CD14-positive monocyte (primary cell): ENCODE data around the gene MAPK7. TPM values are rescaled to one million over a fixed set of nuclear protein-coding genes. Genes with fewer than 3 reads are reported as not detected.

Experiments
- DNase-seq, 3 donors: peaks; one replicate each; pipeline ENCODE4 v3.0.0-alpha.2; 2011 to 2022
- H2AFZ ChIP-seq: 2 replicates; pipeline ENCODE4 v1.6.0; 2012; ENCODE audit warnings: mild to moderate bottlenecking, low read depth, low read length, inconsistent platforms; ENCODE audit not compliant: insufficient read depth, poor library complexity, severe bottlenecking
- H3K27ac ChIP-seq, 2 donors: 1 replicate in 1 of 2; 2 replicates in 1 of 2; pipeline ENCODE4 v1.5.1; 2012 to 2013; ENCODE audit warnings: low read length in 2 of 2, control low read depth in 1 of 2, inconsistent platforms in 1 of 2, low read depth in 1 of 2, mild to moderate bottlenecking in 1 of 2
- H3K27me3 ChIP-seq, 2 donors: one replicate each; pipeline versions ENCODE4 v1.6.0 to v1.6.1; 2011 to 2013; ENCODE audit warnings: low read length in 2 of 2; ENCODE audit not compliant: control insufficient read depth in 2 of 2, insufficient read depth in 2 of 2
- H3K36me3 ChIP-seq, 2 donors: replicated peaks in 1 of 2; 1 replicate in 1 of 2; 2 replicates in 1 of 2; pipeline versions ENCODE4 v1.5.1 to v1.6.1; 2012 to 2013; ENCODE audit warnings: low read length in 2 of 2, control low read depth in 1 of 2, inconsistent platforms in 1 of 2, mild to moderate bottlenecking in 1 of 2; ENCODE audit not compliant: insufficient read depth in 2 of 2, control insufficient read depth in 1 of 2
- H3K4me1 ChIP-seq, 2 donors: 1 replicate in 1 of 2; 2 replicates in 1 of 2; pipeline versions ENCODE4 v1.5.1 to v1.6.1; 2012 to 2013; ENCODE audit warnings: low read length in 2 of 2, control low read depth in 1 of 2, inconsistent platforms in 1 of 2, mild to moderate bottlenecking in 1 of 2, moderate library complexity in 1 of 2; ENCODE audit not compliant: insufficient read depth in 2 of 2, control insufficient read depth in 1 of 2
- H3K4me2 ChIP-seq: replicated peaks from 2 replicates; pipeline ENCODE3; 2012; ENCODE audit warnings: low read length, moderate library complexity, mild to moderate bottlenecking; ENCODE audit not compliant: poor library complexity, severe bottlenecking; ENCODE audit errors: extremely low read depth
- H3K4me3 ChIP-seq, 3 experiments: fragments of 200-600 bp in 1 of 3; sonication (generic) in 1 of 3; replicated peaks in 1 of 3; 1 replicate in 2 of 3; 2 replicates in 1 of 3; pipeline ENCODE4 v1.5.1; 2011 to 2013; ENCODE audit warnings: low read length in 3 of 3, mild to moderate bottlenecking in 3 of 3, control low read depth in 2 of 3, low read depth in 2 of 3, inconsistent platforms in 1 of 3, moderate library complexity in 1 of 3
- H3K79me2 ChIP-seq: 2 replicates; pipeline ENCODE4 v1.6.0; 2012; ENCODE audit warnings: mild to moderate bottlenecking, control low read depth, inconsistent platforms, low read length, moderate library complexity; ENCODE audit not compliant: insufficient read depth
- H3K9ac ChIP-seq: 2 replicates; pipeline ENCODE4 v1.6.0; 2017; ENCODE audit warnings: low read length, mild to moderate bottlenecking; ENCODE audit not compliant: insufficient read depth, poor library complexity, severe bottlenecking
- H3K9me3 ChIP-seq, 2 donors: replicated peaks in 1 of 2; 1 replicate in 1 of 2; 2 replicates in 1 of 2; pipeline versions ENCODE4 v1.5.1 to v1.6.1; 2012 to 2013; ENCODE audit warnings: low read length in 2 of 2, control low read depth in 1 of 2; ENCODE audit not compliant: control insufficient read depth in 1 of 2, insufficient read depth in 1 of 2
- H4K20me1 ChIP-seq: 2 replicates; pipeline ENCODE4 v1.6.0; 2012; ENCODE audit warnings: mild to moderate bottlenecking, low read length, control low read depth, moderate library complexity; ENCODE audit not compliant: insufficient read depth
- H3K27ac Mint-ChIP-seq, 7 donors: one replicate each; pipeline ENCODE4 v1.8.0; 2020; ENCODE audit warnings: mild to moderate bottlenecking in 7 of 7, mixed read lengths in 7 of 7, moderate library complexity in 6 of 7, inconsistent platforms in 2 of 7
- H3K27me3 Mint-ChIP-seq, 3 donors: one replicate each; pipeline ENCODE4 v1.8.0; 2021 to 2022; ENCODE audit warnings: low read depth in 3 of 3, mild to moderate bottlenecking in 3 of 3, mixed read lengths in 3 of 3, moderate library complexity in 3 of 3, inconsistent platforms in 1 of 3
- H3K36me3 Mint-ChIP-seq, 2 donors: one replicate each; pipeline ENCODE4 v1.8.0; 2020; ENCODE audit warnings: mixed read lengths in 2 of 2, inconsistent platforms in 1 of 2, mild to moderate bottlenecking in 1 of 2
- H3K4me1 Mint-ChIP-seq: one replicate; pipeline ENCODE4 v1.8.0; 2020; ENCODE audit warnings: mild to moderate bottlenecking, mixed read lengths
- H3K4me3 Mint-ChIP-seq, 2 donors: one replicate each; pipeline ENCODE4 v1.8.0; 2020; ENCODE audit warnings: mild to moderate bottlenecking in 2 of 2, mixed read lengths in 2 of 2, moderate library complexity in 1 of 2
- H3K9me3 Mint-ChIP-seq, 7 donors: one replicate each; pipeline ENCODE4 v1.8.0; 2020 to 2022; ENCODE audit warnings: mixed read lengths in 7 of 7, mild to moderate bottlenecking in 6 of 7, moderate library complexity in 6 of 7, inconsistent platforms in 2 of 7
- CTCF ChIP-seq: fragments of 200-600 bp; IDR thresholded peaks from one replicate; pipeline ENCODE4 v1.8.0; 2022; ENCODE audit warnings: antibody characterized with exemption, mild to moderate bottlenecking
- WGBS: methylation state at CpG from one replicate; pipeline ENCODE4 v1.1.5; 2013; ENCODE audit warnings: missing lambda C conversion rate; ENCODE audit not compliant: insufficient coverage; 5-methylcytosine and 5-hydroxymethylcytosine counted together
- intact Hi-C, 2 donors: fragments of 100-400 bp; cut with micrococcal nuclease; formaldehyde crosslinking; loops; one replicate each; pipeline versions ENCODE4 v1.15.0 to v1.15.1; 2023
- polyA plus RNA-seq, 3 donors: library from polyadenylated mRNA; depleted of rRNA in 1 of 3; unstranded in 2 of 3; stranded (reverse) in 1 of 3; fragments of 300-500 nt in 2 of 3; fragments of >200 nt in 1 of 3; fragmentation: Illumina TruSeq in 2 of 3; gene quantifications; 1 replicate in 2 of 3; 2 replicates in 1 of 3; pipeline ENCODE4 v1.2.3, GENCODE V29; 2012 to 2021

MAPK7 gene
- polyA plus RNA-seq, 3 donors, result 9.3 to 130 (median 10.0) TPM

GRCh38 chr17:19397556-19398041 lies 19.3 kb downstream of the MAPK7 start:
- Histone ChIP-seq H3K36me3 (no peaks in the 10 kb centered on the region), H2AFZ (peak overlapping the region; percentile 27), H3K9ac (peak overlapping the region; percentile 53), H3K27ac (peak overlapping the region; percentile 93 to 94), H3K4me1 (peaks cover 36 to 37% of the 10 kb centered on the region in 2 donors), H3K4me2 (no peak overlapping the region), H3K27me3 (no peaks in the 10 kb centered on the region), H3K4me3 (no peak overlapping the region), H3K9me3 (no peaks in the 10 kb centered on the region), H4K20me1 (no peaks in the 10 kb centered on the region), H3K79me2 (no peaks in the 10 kb centered on the region)
- intact Hi-C loops, result loop anchor here in 1 of 2 donors (1.0 to 2.0 kb wide), 2 partner anchors 11 to 19 kb away; partner anchors contain the start of gene MAPK7
- H3K4me1 Mint-ChIP-seq, result peaks cover 36% of the 10 kb centered on the region
- no peak for DNase-seq
- H3K9me3 Mint-ChIP-seq, result peaks cover 0 to 2% (median 0%) of the 10 kb centered on the region in 7 donors
- H3K36me3 Mint-ChIP-seq, result peaks cover 0 to 6% of the 10 kb centered on the region in 2 donors
- H3K27me3 Mint-ChIP-seq, result peaks cover 0 to 7% (median 3%) of the 10 kb centered on the region in 3 donors
- H3K4me3 Mint-ChIP-seq, result no peak overlapping the region
- TF ChIP-seq CTCF, result no peak
- 90% methylated on average over 2 of the region's 6 CpGs for WGBS
- peak overlapping the region; percentile 90 to 99 (median 97) for H3K27ac Mint-ChIP-seq

GRCh38 chr17:19398301-19399181 lies 20.2 kb downstream of the MAPK7 start:
- intact Hi-C loops, result loop anchor here in 1 of 2 donors (1.0 to 2.0 kb wide), 2 partner anchors 12 to 20 kb away; partner anchors contain the start of gene MAPK7

More at GRCh38 chr17:19398301-19399181, 20.2 kb downstream of the MAPK7 start:
- H3K27ac Mint-ChIP-seq, result peak overlapping the region; percentile 90 to 99 (median 97)
- Histone ChIP-seq H3K27me3 (no peaks in the 10 kb centered on the region), H3K4me3 (peak overlapping the region in 1 of 3 experiments; percentile 16), H3K27ac (peak overlapping the region; percentile 93 to 94), H3K4me2 (peak overlapping the region; percentile 24), H2AFZ (peak overlapping the region; percentile 42), H3K36me3 (no peaks in the 10 kb centered on the region), H3K9ac (peak overlapping the region; percentile 53), H3K79me2 (no peaks in the 10 kb centered on the region), H3K4me1 (peaks cover 36 to 37% of the 10 kb centered on the region in 2 donors), H3K9me3 (no peaks in the 10 kb centered on the region), H4K20me1 (no peaks in the 10 kb centered on the region)
- H3K36me3 Mint-ChIP-seq, result peaks cover 0 to 6% of the 10 kb centered on the region in 2 donors
- peak overlapping the region; percentile 9 to 55 for H3K4me3 Mint-ChIP-seq
- DNase-seq, result peak; percentile 87 to 91 (median 90)
- H3K4me1 Mint-ChIP-seq, result peaks cover 36% of the 10 kb centered on the region
- WGBS, result no CpG with 5 or more reads among the region's 2 CpGs
- H3K9me3 Mint-ChIP-seq, result peaks cover 0 to 2% (median 0%) of the 10 kb centered on the region in 7 donors
- peaks cover 0 to 5% (median 2%) of the 10 kb centered on the region in 3 donors for H3K27me3 Mint-ChIP-seq
- TF ChIP-seq CTCF, result no peak
